ENCODE measurements around the gene FRY.

DNA sequence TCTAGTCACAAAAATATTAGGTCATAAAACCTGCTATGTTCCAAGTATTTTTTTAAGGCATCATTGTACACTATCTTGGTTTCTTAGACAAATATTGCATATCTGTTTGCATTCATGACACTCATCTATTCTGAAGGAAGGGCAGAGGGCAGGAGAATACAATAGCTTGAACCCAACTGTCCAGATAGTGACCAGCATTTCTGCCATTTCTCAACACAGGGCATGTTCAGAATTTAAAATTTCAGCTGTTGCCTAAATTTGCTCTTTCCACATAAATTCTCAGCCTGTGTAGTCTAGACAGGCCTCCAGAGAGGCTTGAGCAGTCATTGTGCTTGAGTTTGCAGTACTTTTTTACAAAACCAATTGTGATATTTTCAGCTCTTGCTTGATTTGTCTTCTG lies 164.1 kb downstream of the FRY start:
- TF ChIP-seq POLR2A (IDR thresholded peaks at IDR 0.05) (no peak), CTCF (IDR thresholded peaks at IDR 0.05) (no peak)

Data from uterus (tissue), 2 donors.